Stimulated activated CD4-positive, alpha-beta T cell treated with anti-CD3 and anti-CD28 coated beads, Interleukin-4, amount 100 ng/mL, for 24 hours (primary cell): ENCODE data around the gene S100A3.
"Not testable (repeated sequence)": the region's sequence is repeated elsewhere in the genome, so short reads cannot be mapped to it uniquely, and the experiment has no call there.

Experiments used
- DNase-seq: peaks from one replicate; pipeline ENCODE4 v3.0.0-alpha.2; 2020

The S100A3 gene

DNA sequence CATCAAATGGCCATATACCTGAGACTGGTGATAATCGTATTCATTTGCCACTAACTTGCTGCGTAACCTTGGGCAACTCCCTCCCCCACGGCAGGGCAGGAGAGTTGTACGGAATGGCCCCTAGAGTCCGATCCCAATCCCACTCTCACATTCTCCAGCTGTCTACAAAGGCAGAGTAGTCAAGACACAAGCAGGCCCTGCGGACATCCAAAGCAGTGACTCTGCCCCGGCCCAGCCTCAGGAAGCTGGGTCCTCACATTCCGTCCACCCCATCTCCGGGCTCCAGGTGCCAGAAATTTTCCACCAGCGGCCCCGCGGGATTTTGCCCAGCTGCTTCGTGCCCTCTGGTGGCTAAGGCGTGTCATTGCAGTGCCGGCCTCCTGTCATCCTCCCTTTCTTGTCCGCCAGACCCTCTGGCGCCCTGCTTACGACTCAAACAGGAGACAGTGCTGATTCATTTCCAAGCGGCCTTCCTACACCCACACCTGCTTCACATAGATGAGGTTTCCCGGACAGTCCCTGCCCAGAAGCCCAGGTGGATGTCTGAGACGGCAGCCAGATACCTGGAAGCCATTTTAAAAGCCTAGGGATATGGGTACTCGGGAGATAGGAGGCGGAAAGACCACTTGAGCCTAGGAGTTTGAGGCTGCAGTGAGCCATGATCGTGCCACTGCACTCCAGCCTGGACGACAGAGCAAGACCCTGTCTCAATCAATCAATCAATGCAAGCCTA, 19.5 kb upstream of the S100A3 start:
- DNase-seq: peak; percentile 85

DNA sequence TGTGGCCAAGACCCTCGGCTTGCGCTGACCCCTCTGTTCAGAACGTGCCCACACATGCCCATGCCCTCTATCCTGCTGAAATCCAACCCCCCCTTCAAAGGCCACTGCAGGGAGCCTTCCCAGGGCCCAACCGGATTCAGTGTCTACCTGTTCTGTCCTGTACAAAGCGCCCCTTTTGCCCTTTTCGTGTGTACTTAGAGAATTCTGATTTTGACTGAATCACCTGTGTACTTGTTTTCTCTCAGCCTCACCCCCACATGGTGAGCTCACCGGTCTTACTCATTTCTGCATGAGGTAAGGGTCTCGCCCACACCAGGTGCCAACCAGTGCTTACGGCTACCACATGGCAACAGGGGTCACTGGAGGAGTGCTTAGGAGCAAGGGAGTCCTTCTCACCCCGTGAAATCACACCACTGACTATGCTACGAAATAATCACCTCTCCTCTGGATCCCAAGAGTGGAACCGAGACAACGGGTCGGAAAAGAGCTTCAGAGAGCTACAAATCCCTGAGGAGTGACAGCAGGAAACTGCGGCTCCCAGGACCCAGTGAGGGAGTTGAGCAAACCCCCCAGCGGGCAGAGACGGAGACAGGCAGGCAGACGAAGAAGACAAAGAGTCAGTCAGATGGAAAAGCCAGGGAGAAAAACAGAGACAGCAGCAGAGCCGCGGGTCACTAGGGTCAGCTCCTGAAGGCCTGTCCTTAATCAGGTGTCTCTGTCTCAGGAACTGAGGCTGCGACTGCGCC, 18.7 kb upstream of the S100A3 start:
- DNase-seq: peak; percentile 64

DNA sequence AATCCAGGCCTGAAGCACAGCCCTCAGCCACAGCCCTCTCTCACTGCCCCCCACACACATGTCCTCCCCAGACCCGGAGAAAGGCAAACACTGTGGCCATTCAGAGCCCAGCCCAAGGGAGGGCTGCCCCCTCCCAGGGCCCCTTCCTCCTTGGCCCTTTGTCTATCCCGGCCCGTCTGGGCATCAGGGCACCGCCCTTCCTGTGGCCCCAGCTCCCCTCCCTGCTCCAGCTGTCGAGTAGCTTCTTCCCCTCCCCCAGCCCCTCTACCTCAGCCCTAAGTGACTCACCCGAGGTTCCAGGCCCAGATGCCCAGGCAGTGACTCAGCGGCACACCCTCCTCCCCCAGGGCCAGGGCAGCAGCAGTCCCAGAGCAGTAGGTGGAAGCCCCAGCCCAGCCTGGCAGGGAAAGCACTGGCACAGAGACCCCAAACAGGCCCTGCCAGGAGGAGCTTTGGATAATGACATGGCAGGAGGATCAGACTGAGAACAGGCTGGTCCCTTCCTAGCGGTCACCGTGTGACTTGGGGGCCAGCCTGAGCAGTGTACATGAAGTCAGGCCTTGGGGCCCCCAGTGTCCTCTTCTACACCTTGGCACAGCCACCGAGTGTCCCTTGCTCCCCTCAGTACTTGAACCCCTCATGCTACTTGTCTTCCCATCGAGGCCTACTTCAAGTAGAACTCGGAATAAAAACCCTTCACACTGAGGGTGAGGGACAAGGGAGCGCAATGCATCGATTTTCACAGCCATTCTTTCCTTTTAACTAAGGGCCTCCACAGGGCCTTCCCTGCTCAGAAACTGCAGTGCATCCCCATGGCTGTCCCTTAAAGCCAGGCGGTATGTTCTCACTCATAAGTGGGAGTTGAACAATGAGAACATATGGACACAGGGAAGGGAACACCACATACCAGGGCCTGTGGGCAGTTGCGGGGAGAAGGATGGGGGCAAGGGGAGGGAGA, 17.6 kb upstream of the S100A3 start:
- peak; percentile 91 for DNase-seq

DNA sequence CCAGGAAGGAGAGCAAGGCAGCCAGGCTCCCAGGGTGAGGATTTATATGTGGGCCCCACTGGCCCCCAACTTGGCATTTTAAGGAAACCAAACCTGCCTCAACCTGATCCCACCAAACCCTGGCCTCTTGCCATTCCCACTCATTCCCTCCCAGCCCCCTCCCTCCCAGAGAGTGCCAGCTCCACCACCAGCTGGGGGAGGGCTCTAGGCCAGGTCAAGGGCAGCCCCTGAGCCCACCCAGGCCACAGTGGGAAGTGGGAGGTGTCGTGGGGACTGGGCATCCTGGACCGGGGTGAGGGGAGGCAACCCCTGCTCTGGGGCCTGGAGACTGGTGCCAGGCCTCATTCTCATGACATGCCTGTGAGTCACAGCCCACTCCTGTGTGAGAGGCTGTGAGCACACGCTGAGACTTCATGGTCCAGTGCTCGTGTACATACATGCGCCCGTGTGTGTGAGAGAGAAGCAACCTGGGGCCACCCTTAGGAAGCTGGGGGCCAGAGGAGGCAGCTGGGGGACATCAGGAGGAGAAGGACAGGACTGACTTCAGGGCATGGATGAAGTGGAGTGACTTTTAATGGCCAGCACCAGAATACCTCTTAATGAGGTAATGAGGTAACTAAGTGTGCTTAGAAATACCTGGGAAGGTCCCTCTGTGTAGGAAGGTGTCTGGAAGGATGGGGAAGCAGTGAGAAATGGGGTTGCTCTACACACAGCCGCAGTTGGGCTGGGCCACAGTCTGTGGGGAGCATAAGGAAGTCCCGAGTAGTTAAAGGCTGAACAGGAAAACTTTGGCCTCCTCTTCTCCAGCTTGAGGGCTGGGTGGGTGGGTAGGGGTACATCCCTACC, 16.7 kb upstream of the S100A3 start, which contains the start of gene S100A2:
Gene S100A2 (minus strand): TSS at position 316 of the 846 bp plus-strand sequence. CDS start 1,967 bp downstream, outside the sequence.
- peak; percentile 72 for DNase-seq

DNA sequence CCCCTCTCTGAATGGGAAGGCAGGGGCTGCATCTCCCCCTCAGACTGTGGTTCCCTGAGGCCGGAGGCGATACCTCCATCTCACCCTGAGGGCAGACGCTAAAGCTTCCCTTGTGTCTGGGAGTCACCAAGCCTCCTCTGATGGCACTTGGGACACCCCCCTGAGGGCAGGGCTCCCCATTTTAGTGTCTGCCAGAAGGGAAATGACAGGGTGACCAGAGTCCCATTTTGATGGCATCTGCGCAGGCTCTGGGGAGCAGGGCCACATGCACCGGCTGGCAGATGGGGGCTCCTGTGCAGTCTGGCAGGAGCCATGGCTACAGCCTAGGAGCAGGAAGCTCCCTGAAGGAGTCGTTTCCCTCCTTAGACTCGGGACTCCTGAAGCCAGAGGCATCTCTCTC, 14.9 kb upstream of the S100A3 start:
- DNase-seq: no peak

DNA sequence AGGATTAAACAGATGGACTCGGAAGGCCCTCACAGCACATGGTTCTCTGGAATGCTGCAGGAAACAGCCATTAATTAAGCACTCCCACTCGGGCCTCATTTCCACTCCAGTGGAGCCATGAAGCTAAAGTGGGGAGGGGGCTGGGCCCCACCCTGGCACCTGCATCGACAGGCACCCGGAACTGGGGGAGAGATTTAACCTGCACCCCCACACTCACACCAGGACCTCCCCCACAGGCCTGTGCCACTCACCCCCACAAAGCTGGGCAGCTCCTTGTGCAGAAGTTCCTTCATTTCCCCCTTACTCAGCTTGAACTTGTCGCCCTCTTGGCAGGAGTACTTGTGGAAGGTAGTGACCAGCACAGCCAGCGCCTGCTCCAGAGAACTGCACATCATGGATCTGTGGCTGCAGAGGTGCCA, 14.4 kb upstream of the S100A3 start:
- no peak for DNase-seq

DNA sequence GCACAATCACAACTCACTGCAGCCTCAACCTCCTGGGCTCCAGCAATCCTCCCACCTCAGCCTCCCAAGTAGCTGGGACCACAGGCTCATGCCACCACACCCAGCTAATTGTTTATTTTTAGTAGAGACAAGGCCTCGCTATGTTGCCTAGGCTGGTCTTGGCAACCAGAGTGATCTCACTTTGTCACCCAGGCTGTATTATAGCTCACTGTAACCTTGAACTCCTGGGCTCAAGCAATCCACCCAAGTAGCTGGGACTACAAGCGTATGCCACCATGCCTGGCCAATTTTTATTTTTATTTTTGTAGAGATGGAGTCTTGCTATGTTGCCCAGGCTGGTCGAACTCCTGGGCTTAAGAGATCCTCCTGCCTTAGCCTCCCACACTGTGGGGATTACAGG, 13.0 kb upstream of the S100A3 start:
- not testable (repeated sequence) for DNase-seq

DNA sequence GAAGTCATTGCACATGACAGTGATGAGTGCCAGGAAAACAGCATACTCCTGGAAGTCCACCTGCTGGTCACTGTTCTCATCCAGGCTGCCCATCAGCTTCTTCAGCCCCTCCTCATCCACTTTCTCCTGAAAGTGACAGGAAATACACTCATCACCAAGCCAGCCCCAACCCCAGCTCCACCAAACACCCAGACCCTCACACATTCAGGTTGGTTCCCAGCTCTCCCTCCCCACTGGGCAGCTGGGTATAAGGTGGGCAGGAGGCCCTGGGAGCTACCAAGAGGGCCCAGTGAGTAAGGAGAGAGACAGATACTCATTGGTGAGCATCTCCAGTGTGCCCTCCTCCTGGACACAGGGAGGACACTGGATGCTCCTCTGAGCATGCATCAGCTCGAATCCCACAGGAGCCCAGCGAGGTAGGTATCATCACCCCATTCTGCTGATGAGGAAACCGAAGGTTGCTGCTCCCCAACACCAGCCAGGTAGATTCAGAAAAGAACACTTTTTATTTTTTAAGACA, 12.5 kb upstream of the S100A3 start:
- DNase-seq: no peak

DNA sequence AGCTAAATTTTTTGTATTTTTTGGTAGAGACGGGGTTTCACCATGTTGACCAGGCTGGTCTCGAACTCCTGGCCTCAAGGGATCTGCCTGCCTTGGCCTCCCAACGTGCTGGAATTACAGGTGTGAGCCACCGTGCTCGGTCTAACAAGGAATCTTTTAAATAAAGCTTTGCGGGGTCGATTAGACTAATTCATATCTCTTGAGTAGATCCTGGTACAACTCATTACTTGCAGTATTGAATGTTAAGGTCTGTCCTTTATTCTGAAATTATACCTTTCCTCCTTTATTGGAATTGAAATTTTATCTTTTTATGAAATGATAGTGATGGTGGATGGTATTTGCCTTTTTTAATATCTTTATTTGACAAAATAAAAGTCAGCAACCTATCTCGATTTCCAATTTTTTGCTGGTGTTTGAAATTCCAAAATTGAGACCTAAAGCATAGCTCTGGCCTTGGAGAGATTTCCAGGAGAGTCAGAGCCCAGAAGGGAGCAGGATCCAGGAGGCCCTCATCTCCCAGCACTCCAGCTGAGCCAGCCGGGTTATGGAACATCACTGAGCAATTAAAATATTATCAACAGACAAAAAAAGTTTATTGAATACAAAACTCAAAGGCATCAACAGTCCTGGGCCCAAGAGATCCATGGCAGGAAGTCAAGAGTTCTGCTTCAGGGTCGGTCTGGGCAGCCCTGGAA, 11.9 kb upstream of the S100A3 start:
- DNase-seq: no peak

DNA sequence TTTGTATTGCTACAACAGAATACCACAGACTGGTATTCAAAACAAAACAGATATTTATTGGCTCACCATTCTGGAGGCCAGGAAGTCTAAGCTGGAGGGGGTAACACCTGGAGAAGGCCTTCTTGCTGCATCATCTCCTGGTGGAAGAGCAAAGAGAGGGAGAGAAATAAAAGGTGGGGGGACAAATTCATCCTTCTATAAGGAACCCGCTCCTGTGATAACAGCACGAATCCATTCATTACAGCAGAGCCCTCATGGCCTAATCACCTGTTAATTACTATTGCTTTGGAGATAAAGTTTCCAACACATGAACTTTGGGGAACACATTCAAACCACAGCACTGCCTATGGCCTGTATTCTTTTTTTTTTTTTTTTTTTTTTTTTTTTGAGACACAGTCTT, 11.2 kb upstream of the S100A3 start:
- DNase-seq: no peak

DNA sequence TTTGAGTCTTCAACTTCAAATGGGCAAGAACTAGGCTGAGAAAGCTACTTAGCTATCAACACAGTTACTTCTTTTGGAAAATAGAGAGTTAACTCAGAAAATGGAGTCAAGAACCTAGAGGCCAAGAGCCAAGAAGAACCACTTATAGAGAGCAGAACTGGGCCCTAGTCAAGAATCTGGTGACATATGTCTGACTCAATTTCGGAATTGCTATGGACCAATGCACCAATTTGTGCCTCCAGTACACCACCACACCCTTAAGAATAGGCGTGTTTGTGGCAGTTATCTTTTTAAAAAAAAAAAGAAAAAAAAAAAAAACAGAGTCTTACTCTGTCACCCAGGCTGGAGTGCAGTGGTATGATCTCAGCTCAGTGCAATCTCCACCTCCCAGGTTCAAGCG, 8.8 kb upstream of the S100A3 start:
- no peak for DNase-seq

DNA sequence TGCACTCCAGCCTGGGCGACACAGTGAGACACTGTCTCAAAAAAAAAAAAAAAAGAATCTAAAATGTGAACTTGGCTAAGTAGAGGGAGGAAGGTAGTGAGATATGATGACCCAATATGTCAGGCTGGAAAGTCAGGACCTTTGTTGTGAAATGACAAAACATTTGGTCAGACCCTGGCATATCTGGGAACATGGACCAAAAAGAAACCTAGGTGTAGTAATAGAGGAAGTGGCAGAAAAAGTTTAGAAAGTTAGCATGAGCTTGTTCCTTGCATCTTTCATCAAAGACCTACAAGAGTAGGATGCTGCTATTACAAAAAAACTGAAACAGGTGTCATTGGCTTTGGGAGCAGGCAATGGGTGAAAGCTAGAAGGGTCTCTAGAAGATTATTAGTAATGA, 7.3 kb upstream of the S100A3 start:
- no peak for DNase-seq

DNA sequence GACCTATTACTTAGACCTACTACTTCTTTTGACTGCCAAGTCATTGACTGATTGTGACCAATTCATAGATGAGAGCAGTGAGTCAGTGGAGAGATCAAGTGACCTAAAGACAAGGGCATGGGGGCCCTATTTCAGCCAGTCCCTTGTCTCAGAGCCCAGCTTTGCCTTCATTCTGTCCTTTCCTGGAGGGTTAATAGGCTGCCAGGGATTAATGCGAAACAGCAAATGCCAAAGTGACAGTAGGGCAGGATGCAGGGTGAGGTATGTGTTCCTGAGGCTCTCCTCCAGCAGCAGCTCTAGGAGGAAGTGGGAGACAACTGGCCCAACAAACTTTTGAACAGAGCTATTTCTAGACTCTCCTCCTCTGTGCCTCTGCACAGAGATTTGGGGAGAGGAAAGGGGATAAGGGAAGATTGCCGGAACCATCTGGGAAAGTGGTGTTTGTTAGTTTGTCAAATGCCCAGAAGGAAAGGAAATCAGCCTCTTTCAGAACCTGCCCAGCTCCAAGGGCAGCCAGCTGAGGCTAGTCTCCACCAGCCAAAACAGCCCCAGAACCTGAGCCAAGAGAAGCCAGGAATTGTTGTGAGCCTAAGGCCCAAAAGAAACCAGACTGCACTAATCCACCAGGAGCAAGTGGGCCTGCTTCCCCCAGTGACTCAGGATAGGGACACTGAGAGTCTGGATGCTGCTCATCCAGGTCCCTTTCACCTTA, 4.9 kb upstream of the S100A3 start:
- no peak for DNase-seq

DNA sequence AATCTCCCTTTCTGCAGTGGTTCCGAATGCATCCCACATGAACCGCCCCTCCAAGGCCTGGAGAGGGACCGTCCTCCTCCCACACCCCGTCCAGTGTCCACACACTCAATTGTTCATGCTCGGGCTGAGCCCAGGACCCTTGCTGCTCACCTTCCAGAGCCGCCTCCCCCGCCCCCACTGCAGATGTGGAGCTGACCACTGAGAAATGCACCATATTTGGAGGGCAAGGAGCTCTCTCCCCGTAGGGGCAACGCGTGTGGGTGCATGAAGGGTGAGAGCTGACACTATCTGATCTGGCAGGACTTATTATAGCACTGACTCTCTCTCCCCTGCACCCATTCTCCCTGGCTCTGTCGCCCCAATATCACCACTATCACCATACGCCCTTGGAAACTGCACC, 4.0 kb upstream of the S100A3 start:
- DNase-seq: no peak

DNA sequence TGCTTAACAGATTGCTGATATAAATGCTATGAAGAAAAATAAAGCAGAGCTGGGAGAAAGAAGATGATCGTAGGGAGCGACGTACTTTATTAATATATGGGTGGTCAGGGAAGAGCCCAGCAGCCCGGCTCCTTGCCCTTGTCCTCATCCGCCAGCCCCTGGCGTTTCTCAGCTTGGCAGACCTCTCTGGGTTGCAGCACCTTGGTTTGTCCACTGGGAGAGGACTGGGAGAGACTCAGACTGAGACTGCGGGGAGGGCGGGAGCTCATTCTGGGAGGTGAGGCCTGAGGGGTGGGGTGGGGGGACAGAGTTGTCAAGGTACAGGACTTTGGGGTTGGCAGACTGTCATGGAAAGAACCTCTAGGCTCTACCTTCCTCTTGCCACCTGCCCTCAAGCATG, 3.3 kb upstream of the S100A3 start:
- DNase-seq: no peak

DNA sequence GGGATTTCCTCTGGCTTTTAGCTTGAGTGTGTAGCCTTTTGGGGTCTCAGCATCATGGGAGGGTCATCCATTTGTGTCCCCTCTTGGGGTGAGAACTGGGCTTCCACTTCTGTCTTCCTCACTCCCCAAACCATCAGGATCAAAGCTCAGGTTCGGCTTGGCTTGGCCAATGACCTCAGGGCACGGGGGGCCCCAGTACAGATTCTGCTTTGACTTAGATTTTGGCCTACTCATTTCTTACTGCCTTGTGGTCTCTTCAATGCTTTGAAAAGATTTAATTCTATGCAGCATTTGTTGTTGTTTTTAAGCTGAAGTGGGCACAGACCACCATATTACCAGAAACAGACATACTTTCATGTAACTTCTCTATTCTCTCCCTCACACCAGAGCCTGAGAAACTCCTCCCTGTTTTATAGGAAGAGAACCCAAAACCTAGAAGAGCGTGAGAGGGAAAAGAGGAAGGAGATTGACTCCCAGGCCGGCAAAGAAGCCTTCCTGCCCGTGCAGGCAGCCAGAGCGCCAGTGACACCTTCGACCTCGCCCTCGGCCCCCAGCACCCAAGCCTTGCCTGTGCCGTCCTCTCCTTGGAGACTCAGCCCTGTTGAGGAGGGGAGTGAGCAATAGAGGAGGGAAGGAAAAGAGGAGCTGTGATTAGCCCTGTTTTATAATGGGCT, 1.9 kb upstream of the S100A3 start:
- DNase-seq: no peak

DNA sequence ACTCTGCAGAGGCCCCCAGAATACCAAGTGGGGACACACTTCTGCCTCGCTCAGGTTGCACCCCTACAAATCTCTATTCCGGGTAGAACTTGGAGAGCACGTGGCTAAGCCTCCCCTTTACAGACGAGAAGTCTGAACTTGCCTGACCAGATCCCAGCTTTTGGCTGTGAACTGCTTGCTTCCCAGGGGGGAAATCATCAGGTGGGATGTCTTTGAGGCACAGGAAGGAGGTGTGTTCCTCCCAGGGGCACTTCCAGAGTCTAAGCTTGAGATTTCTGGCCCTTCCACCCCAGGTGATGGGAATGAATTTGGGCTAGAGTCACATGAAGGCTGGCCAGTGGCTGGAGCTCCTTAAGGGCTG, 1.3 kb upstream of the S100A3 start:
- no peak for DNase-seq

DNA sequence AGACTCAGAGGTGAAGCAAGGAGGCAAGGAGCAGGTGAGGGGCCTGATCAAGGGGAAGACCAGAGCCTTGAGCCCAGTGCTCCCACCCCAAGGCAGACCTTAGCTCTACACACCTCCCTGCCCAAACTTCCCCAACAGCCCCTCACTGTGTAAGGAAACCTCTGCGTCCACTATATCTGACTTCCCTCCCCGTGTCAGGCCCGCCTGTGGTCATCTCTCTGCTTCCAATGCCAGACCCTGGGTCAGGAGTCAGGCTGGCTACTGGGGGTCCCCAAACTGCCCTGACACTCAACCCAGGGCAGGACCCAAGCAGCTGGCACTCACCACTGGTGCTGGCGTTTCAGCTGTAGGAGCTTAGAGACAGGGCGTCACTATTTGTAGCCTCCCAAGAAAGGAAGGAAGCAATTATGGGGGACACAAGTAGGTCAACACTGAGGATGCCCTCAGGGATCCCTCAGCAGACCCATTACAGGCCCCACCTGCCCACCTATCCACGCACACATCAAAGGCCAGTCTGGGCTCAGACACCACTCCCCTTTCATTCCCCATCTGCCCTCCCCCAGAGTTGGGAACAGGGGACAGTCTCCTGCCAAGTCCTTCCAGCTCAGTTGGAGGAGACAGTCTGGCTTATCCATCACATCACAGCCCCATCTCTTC, 811 bp upstream of the S100A3 start:
- no peak for DNase-seq
